GM12878 (cell line): ENCODE results near the gene CD63. TPM values are rescaled to one million over a fixed set of nuclear protein-coding genes. Genes with fewer than 3 reads are reported as not detected.

Source experiments
- ATF7 ChIP-seq: fragments of 450-650 bp; IDR thresholded peaks from 2 replicates; pipeline ENCODE4 v1.6.1; 2016; ENCODE audit warnings: low read depth, mild to moderate bottlenecking
- CBFB ChIP-seq: IDR thresholded peaks from 2 replicates; pipeline ENCODE4 v1.6.1; 2016; ENCODE audit warnings: antibody characterized with exemption, low read depth
- CEBPZ ChIP-seq: fragments of 150-350 bp; IDR thresholded peaks from 2 replicates; pipeline ENCODE4 v1.6.1; 2016; ENCODE audit warnings: low read depth, low read length
- CHD4 ChIP-seq: fragments of 200-600 bp; sonication (generic); IDR thresholded peaks from 2 replicates; pipeline ENCODE4 v1.6.1; 2016; ENCODE audit warnings: mild to moderate bottlenecking
- HDAC6 ChIP-seq: fragments of 200-600 bp; sonication (generic); IDR thresholded peaks from one replicate; pipeline ENCODE4 v1.8.0; 2017; ENCODE audit warnings: antibody characterized with exemption; ENCODE audit not compliant: unreplicated experiment
- IRF3 ChIP-seq: fragments of 450-650 bp; IDR thresholded peaks from 2 replicates; pipeline ENCODE4 v1.6.1; 2014; ENCODE audit warnings: mild to moderate bottlenecking
- JUNB ChIP-seq: IDR thresholded peaks from 2 replicates; pipeline ENCODE4 v1.6.1; 2016; ENCODE audit warnings: antibody characterized with exemption, mild to moderate bottlenecking
- LARP7 ChIP-seq: fragments of 450-650 bp; IDR thresholded peaks from 2 replicates; pipeline ENCODE4 v1.6.1; 2017; ENCODE audit warnings: mild to moderate bottlenecking
- MAX ChIP-seq: IDR thresholded peaks from 2 replicates; pipeline ENCODE4 v1.6.1; 2012; ENCODE audit warnings: low read depth, low read length, improper control_type of control experiment
- MYB ChIP-seq: fragments of 150-350 bp; IDR thresholded peaks from 2 replicates; pipeline ENCODE4 v1.6.1; 2014; ENCODE audit warnings: mild to moderate bottlenecking, low read depth, low read length, borderline replicate concordance
- NBN ChIP-seq: fragments of 450-650 bp; IDR thresholded peaks from 2 replicates; pipeline ENCODE4 v1.6.1; 2016
- NFYB ChIP-seq: IDR thresholded peaks from 2 replicates; pipeline ENCODE4 v1.6.1; 2011; ENCODE audit warnings: low read depth, mild to moderate bottlenecking, low read length, improper control_type of control experiment, moderate library complexity; ENCODE audit not compliant: insufficient read depth
- NR2C2 ChIP-seq: IDR thresholded peaks from 2 replicates; pipeline ENCODE4 v1.6.1; 2011; ENCODE audit warnings: borderline replicate concordance, low read depth; ENCODE audit not compliant: control insufficient read depth, insufficient read length
- POLR2A ChIP-seq: IDR thresholded peaks from 2 replicates; pipeline ENCODE4 v1.6.1; 2011; ENCODE audit warnings: low read depth, mild to moderate bottlenecking, low read length
- POLR2AphosphoS2 ChIP-seq: IDR thresholded peaks from 2 replicates; pipeline ENCODE4 v1.6.1; 2011; ENCODE audit warnings: low read depth, mild to moderate bottlenecking, low read length, improper control_type of control experiment, moderate library complexity
- PRDM15 ChIP-seq: fragments of 450-650 bp; formaldehyde crosslinking; IDR thresholded peaks from 2 replicates; pipeline ENCODE4 v1.4.0; 2020; ENCODE audit warnings: mild to moderate bottlenecking, moderate library complexity
- RUNX3 ChIP-seq: IDR thresholded peaks from 2 replicates; pipeline ENCODE4 v1.6.1; 2012; ENCODE audit warnings: low read length, inconsistent platforms
- TARDBP ChIP-seq: IDR thresholded peaks from 2 replicates; pipeline ENCODE4 v1.6.1; 2016; ENCODE audit warnings: borderline replicate concordance
- ZBTB11 ChIP-seq: fragments of 450-650 bp; formaldehyde crosslinking; IDR thresholded peaks from 2 replicates; pipeline ENCODE4 v1.5.0; 2022; ENCODE audit warnings: mild to moderate bottlenecking, missing genetic modification characterization
- polyA plus RNA-seq, 11 experiments: library from polyadenylated mRNA; depleted of rRNA in 4 of 11; unstranded in 6 of 11; stranded (reverse) in 5 of 11; fragments of >200 nt; fragmentation: Nextera tagmentation in 4 of 11; fragmentation: Illumina TruSeq in 1 of 11; extraction: Ambion mirVana in 4 of 11; extraction: Trizol in 1 of 11; gene quantifications; 1 replicate in 1 of 11; 2 replicates in 10 of 11; pipeline versions ENCODE4 v1.2.1 to v1.2.3, GENCODE V29; 2011 to 2016; ENCODE audit warnings: inconsistent platforms in 2 of 11, missing spikeins in 2 of 11, low read depth in 1 of 11
- total RNA-seq, 4 experiments: library from RNA; depleted of rRNA in 3 of 4; stranded (reverse); fragments of >200 nt in 3 of 4; fragmentation: Illumina TruSeq in 1 of 4; extraction: Trizol in 1 of 4; gene quantifications; 2 replicates each; pipeline versions ENCODE4 v1.2.1 to v1.2.3, GENCODE V29; 2013 to 2021

CD63 gene
- total and polyA plus RNA-seq, 10 of the 15 experiments (the other 5 are each of a cell fraction or from before 2014, with no cell fraction given) = 147 to 220 (median 183) TPM

- TF ChIP-seq CHD4 (no peak), LARP7 (peak; percentile 70; the same call in 1 of the 2 replicates), POLR2AphosphoS2 (no peak), ZBTB11 (CRISPR knock-in tag) (no peak), NFYB (no peak), MAX (no peak), NR2C2 (no peak), POLR2A (peak; percentile 60), HDAC6 (no peak), NBN (peak; percentile 53; the same call in 1 of the 2 replicates), PRDM15 (CRISPR knock-in tag) (no peak), IRF3 (no peak), ATF7 (no peak), MYB (no peak), RUNX3 (no peak), CEBPZ (no peak), CBFB (no peak), TARDBP (no peak), JUNB (no peak)
Measured at GRCh38 chr12:55743406-55744339, 14.9 kb upstream of the CD63 start (continued).
